Daoy (cell line): ENCODE measurements around the gene HTR4. TPM values are rescaled to one million over a fixed set of nuclear protein-coding genes. Genes with fewer than 3 reads are reported as not detected.
"Not testable (repeated sequence)": the region's sequence is repeated elsewhere in the genome, so short reads cannot be mapped to it uniquely, and the experiment has no call there.

ENCODE experiments used
- DNase-seq: peaks from one replicate; pipeline ENCODE4 v3.0.0-alpha.2; 2015; ENCODE audit warnings: low read depth
- total RNA-seq: library from RNA; depleted of rRNA; stranded (reverse); fragments of >200 nt; shearing (Covaris generic); gene quantifications from 2 replicates; pipeline ENCODE4 v1.2.3, GENCODE V29; 2014

HTR4 gene
- total RNA-seq, 1 experiment from 2014 or later: not detected

DNA sequence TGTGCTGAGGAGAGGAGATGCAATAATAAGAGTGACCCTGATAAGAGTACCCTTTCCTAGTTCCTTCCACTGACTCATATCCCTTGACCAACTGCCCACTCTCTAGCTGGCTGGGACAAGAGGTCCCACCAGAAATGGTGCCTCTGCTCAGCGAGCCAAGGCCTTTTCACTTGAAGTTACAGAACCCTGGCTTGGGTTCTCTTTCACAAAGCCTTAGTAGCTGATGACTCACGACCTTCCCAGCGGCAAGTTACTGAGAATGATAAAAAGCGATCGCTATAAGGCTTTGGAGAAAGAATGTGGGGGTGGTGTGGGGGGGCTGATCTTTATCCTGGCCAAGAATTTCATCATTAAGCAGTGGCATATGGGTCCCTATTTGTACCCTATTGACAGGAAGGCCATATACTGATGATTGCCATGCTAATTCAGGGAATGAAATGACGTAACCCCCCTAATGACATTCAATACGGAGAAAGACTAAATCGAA, 180.3 kb downstream of the HTR4 start:
- DNase-seq: peak; percentile 35

GRCh38 chr5:148471379-148471778, 182.9 kb downstream of the HTR4 start:
- DNase-seq: no peak

- DNase-seq: peak; percentile 58
Measured at GRCh38 chr5:148469501-148469935, 184.8 kb downstream of the HTR4 start.

DNA sequence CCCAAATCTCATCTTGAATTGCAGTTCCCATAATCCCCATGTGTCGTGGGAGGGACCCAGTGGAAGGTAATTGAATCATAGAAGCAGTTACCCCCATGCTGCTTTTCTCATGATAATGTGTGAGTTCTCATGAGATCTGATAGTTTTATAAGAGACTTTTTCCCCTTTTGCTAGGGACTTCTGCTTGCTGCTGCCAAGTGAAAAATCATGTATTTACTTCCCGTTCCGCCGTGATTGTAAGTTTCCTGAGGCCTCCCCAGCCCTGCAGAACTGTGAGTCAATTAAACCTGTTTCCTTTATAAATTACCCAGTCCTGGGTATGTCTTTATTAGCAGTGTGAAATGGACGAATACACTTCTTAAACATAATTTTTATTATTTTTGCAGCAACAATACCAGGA, 185.6 kb downstream of the HTR4 start:
- DNase-seq: not testable (repeated sequence)

DNA sequence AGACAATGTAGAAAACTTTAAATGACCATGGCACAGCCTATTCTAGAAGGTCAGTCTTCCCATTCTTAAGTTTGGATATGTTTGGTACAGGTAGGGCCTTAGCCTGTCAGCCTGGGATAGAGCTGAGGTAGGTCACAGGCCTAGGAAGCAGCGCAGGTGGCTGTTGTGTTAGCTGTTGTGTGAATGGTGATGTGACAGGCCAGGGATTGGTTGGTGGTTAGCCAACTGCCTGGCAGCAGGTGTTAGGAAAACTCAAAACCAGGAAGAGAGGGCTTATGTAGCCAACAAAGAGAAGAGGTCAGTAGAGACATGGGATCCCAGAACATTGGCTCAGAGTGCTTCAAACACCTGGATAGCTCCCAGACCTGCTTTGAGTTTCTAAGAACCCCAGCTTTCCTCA, 186.4 kb downstream of the HTR4 start:
- DNase-seq: no peak

- DNase-seq: no peak
Measured at GRCh38 chr5:148466236-148466580, 188.1 kb downstream of the HTR4 start.

DNA sequence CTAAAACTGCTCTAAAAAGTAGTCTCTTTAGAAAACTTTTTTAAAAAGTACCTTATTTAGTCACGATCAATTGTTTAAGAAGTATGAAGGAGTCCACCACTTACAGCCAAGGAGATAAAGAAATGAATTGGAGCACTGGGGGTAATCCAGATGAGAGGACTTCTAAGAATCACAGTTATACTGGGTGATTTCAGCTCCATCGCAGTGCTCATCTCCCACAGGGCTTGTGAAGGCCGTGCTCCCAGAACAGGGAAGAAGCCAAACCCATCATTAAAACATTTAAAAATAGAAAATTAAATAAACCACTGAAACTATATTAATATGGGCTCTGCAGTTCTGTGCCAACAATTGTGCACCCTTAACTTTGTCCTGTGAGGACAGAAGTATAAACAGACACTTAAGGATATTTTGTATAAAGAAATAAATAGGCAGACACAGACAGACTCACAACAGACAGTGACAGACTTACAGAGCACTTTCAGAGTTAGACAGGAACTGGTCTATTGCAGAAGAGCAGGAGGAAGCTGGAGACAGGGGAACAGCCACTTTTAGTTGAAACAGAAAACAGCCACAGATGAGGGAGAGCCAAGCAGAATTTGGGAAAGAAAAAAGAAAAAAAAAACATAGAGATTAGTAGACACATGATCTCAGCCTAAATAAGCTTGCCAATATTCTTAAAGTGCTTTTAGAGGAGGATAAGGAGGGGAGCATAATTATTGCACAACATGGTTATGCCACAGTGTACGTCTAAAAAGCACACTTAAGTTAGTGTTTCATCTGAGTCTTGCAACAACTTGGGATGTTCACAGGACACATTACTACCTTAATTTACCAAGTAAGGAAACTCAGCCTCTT, 188.7 kb downstream of the HTR4 start:
- no peak for DNase-seq

- DNase-seq: no peak
Measured at GRCh38 chr5:148459669-148460068, 194.7 kb downstream of the HTR4 start.

DNA sequence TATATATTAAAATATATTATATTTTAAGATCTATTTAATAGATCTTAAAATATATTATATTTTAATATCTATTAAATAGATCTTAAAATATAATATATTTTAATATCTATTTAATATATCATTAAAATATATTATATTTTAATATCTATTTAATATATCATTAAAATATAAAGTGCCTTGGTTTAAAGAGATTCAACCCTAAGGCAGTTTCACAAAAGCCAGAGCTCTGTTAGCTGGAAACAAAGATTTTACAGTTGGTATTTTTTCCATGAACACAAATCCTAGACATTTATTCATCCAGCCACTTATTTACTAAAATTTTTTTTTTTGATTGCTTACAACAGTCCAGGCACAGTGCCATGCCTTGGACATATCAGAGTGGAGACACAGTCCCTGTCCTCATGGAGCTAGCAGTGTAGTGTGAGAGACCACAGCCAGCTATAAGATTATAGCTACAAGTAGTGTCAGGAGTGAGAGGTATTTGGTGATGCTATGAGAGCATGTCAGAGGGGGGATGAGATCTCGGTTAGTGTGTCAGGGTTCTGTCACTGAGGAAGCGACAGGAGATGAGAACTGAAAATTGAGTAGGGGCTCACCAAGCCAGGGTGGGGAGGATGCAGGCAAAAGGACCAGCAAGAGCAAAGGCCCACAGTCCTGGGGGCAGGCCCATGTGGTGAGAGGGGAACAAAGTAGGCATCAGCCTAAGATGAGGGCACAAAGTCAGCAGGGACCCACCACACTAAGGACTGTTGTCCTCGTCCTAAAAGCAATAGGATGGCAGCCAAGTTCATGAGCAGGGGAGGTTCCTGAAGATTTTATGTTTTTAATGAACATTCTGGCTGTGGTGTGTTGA, 196.1 kb downstream of the HTR4 start:
- DNase-seq: no peak

DNA sequence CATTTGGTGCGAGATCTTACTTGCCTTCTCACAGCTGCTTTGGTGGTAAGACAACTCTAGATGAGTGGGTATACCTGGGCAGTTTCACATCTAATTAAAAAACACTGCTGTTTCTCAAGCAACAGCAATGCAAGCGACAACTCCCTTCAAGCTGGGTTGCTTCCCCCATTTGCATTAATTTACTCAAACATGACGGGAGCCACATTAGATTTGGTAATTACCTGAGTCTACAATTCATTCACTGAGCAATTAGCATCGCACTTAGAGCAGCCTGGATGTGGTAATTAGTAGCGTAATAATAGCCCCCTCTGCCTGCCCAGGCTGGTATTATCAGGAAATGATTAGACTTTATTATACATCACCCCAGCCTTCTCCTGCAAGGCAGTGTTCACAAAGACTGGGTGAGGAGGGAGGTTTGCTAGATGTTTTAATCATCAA, 197.1 kb downstream of the HTR4 start:
- no peak for DNase-seq

DNA sequence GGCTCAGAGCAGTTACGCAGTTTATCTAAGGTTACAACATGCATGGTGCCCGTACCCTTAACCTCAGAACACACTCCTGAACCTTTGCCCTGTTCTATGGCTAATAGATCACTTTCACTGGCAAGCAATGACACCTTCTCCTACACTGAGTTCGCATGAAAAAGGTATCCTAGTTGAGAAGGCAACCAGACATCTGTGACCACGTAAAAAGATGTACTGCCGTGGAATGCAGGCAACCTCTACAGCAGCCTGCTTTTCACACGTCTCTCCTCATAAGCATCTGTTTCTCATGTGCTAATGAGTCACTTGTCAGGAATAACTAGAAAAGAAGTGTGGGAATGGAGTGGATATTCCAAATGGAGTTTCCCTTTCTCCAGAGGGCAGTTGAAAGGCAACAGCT, 199.1 kb downstream of the HTR4 start:
- DNase-seq: peak; percentile 22

GRCh38 chr5:148454576-148454975, 199.8 kb downstream of the HTR4 start:
- no peak for DNase-seq

DNA sequence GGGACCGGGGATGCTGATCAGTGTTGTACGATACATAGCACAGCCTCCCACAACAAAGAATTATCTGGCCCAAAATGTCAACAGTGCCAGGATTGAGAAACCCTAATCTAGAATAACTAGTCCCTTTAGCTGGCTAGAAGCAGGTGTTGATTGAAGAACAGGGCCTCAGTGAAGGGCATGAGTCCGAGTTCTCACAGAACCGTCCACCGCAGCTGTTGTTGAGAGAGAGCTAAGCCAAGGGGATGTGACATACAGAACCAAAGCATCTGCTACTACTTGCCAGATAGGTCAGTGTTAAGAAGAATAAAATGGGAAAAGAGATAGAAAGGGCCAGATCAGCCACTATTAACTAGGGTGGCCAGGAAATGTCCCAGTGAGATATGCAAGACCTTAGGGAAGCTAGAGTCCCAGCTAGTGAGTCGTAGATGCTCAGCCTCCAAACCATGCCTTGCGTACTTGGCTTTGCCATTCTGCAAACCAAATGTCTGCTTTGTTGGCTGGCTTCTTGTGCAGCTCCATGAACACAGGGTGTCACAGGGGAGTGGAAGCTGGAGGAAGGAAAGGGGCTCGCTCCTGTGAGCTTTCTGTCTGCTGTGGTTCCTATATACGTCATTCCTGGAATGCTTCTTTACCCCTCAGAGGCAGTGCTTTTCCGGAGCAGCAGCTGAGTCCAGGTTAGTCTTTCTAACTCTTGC, 201.7 kb downstream of the HTR4 start:
- DNase-seq: no peak

DNA sequence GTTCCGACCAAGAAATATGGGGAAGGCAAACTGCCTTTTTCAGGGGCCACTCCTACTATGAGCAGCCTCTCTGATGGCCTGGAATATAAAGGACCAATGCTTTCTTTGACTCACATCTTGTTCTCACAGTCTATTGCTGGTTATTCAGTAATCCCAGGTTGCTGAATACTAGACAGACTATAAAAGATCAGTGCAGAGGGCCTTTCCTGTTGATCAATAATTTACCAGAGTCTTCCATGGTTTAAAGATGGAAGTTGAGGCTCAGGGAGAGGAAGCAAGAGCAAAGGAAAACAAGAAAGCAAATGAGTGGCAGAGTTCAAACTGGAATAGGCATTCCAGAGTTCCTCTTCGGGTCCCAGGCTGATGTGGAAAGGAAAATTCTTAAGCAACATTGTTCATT, 207.7 kb downstream of the HTR4 start:
- DNase-seq: no peak

GRCh38 chr5:148445578-148445977, 208.7 kb downstream of the HTR4 start:
- DNase-seq: no peak

DNA sequence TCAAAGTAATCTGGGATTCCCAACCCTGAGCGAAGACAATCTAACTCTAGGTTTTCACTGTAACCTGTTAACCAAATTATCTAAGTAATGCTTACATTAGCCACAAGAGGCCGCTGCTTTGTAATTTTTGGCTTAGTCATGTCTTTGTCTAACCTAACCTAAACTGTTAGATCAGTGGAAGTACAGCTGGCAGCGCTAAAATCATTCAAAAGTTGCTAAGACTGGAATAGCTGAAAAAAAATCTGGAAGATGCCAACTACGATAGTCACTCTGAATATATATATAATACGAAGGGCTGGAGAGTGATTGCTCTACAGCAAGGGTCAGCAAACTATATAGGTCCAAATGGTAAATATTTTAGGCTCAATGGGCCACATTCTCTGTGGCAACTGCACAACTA, 210.3 kb downstream of the HTR4 start:
- DNase-seq: peak; percentile 49

GRCh38 chr5:148443241-148443640, 211.1 kb downstream of the HTR4 start:
- DNase-seq: no peak

DNA sequence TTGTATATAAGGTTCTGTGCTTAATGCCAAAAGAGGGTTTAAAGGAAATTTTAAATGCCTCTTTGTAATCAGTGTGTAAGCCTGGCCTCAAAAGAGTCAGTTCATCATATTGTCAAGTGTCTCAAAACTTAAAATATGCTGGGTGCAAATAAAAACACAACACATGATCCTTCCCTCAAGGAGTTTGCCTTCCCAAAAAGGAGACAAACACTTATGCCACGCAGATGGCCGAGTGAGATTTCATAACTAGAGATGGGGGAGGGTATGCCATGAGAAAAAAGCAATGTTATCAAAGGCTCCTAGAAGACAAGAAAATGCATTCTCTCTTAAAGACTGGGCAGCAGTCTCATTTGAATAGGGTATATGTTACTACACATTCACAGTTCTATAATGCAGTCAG, 215.4 kb downstream of the HTR4 start:
- DNase-seq: no peak

GRCh38 chr5:148437249-148437648, 217.1 kb downstream of the HTR4 start:
- DNase-seq: no peak

DNA sequence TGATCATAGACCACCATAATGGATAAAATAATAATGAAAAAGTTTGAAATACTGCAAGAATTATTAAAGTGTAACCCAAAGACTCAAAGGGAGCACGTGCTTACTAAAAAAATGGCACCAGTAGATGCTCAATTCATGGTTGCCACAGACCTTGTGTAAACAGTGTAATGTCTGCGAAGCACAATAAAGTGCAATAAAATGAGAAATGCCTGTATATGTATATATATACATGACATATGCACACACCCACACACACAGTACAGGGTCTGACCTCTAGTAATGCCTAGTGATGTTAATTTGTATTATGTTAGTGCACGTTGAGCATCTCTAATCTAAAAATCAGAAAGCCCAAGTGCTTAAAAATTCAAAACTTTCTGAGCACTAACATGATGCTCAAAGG, 218.3 kb downstream of the HTR4 start:
- no peak for DNase-seq

DNA sequence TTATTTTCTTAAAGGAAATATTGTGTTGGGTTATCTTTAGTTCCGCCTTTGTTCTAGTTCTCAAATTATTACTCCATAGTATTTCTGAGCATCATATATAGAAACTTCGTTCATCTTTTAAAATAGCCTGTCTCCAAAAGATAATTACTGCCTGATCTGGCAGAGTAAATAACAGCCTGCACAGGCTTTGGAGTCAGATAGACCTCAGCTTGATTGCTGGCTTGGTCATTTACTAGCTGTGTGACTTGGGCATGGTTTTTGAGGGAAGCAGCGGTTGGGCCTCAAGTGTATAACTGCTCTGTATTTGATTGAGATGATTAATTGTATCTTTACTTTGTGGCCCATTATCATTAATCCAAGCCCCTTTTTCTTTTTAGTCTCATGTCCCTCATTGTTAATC, 220.5 kb downstream of the HTR4 start:
- DNase-seq: no peak
